Mucosa of stomach (tissue), 1 donor: ENCODE data around the gene BCL2L14.

Source experiments
- H3K27me3 ChIP-seq: one replicate; pipeline ENCODE4 v1.7.0; 2013; ENCODE audit warnings: mild to moderate bottlenecking, low read length; ENCODE audit not compliant: control insufficient read depth, insufficient read depth
- H3K36me3 ChIP-seq: one replicate; pipeline ENCODE4 v1.7.0; 2013; ENCODE audit warnings: low read length; ENCODE audit not compliant: control insufficient read depth, insufficient read depth
- H3K4me1 ChIP-seq: one replicate; pipeline ENCODE4 v1.7.0; 2013; ENCODE audit warnings: mild to moderate bottlenecking, low read length; ENCODE audit not compliant: control insufficient read depth, insufficient read depth
- H3K4me3 ChIP-seq: one replicate; pipeline ENCODE4 v1.7.0; 2013; ENCODE audit warnings: low read length
- H3K9ac ChIP-seq: one replicate; pipeline ENCODE4 v1.7.0; 2013; ENCODE audit warnings: mild to moderate bottlenecking, low read length, moderate library complexity
- H3K9me3 ChIP-seq: one replicate; pipeline ENCODE4 v1.7.0; 2013; ENCODE audit warnings: mild to moderate bottlenecking, low read length, moderate library complexity; ENCODE audit not compliant: control insufficient read depth
- donor health status: Pancreatic carcinoma.

BCL2L14 gene

GRCh38 chr12:12034344-12034743 lies 36.4 kb upstream of the BCL2L14 start:
- Histone ChIP-seq H3K36me3 (no peaks in the 10 kb centered on the region), H3K27me3 (no peaks in the 10 kb centered on the region), H3K4me1 (peaks cover 25% of the 10 kb centered on the region), H3K9ac (no peak overlapping the region), H3K4me3 (no peak overlapping the region), H3K9me3 (no peaks in the 10 kb centered on the region)

- peaks cover 29% of the 10 kb centered on the region for H3K4me1 ChIP-seq
- no peak overlapping the region for H3K9ac ChIP-seq
- H3K4me3 ChIP-seq = no peak overlapping the region
- H3K36me3 ChIP-seq = no peaks in the 10 kb centered on the region
- H3K27me3 ChIP-seq = no peaks in the 10 kb centered on the region
- no peaks in the 10 kb centered on the region for H3K9me3 ChIP-seq
Measured at GRCh38 chr12:12035229-12035628, 35.5 kb upstream of the BCL2L14 start.

- no peaks in the 10 kb centered on the region for H3K36me3 ChIP-seq
- peaks cover 29% of the 10 kb centered on the region for H3K4me1 ChIP-seq
- no peaks in the 10 kb centered on the region for H3K27me3 ChIP-seq
- no peak overlapping the region for H3K9ac ChIP-seq
- no peaks in the 10 kb centered on the region for H3K9me3 ChIP-seq
- H3K4me3 ChIP-seq = no peak overlapping the region
Measured at GRCh38 chr12:12036901-12037300, 33.8 kb upstream of the BCL2L14 start.

GRCh38 chr12:12039897-12040296 lies 30.8 kb upstream of the BCL2L14 start:
- no peaks in the 10 kb centered on the region for H3K36me3 ChIP-seq
- no peaks in the 10 kb centered on the region for H3K27me3 ChIP-seq
- H3K4me1 ChIP-seq = peaks cover 14% of the 10 kb centered on the region
- no peaks in the 10 kb centered on the region for H3K9me3 ChIP-seq
- no peak overlapping the region for H3K4me3 ChIP-seq
- H3K9ac ChIP-seq = no peak overlapping the region

GRCh38 chr12:12046401-12046800 lies 24.3 kb upstream of the BCL2L14 start:
- H3K9me3 ChIP-seq = no peaks in the 10 kb centered on the region
- H3K27me3 ChIP-seq = peaks cover 6% of the 10 kb centered on the region
- no peaks in the 10 kb centered on the region for H3K36me3 ChIP-seq
- no peak overlapping the region for H3K9ac ChIP-seq
- no peaks in the 10 kb centered on the region for H3K4me1 ChIP-seq
- H3K4me3 ChIP-seq = no peak overlapping the region

- Histone ChIP-seq H3K9ac (no peak overlapping the region), H3K9me3 (no peaks in the 10 kb centered on the region), H3K36me3 (no peaks in the 10 kb centered on the region), H3K27me3 (peaks cover 6% of the 10 kb centered on the region), H3K4me3 (no peak overlapping the region), H3K4me1 (no peaks in the 10 kb centered on the region)
Measured at GRCh38 chr12:12047682-12048081, 23.1 kb upstream of the BCL2L14 start.

GRCh38 chr12:12048266-12048665 lies 22.5 kb upstream of the BCL2L14 start:
- no peaks in the 10 kb centered on the region for H3K36me3 ChIP-seq
- no peaks in the 10 kb centered on the region for H3K9me3 ChIP-seq
- H3K4me1 ChIP-seq = no peaks in the 10 kb centered on the region
- H3K9ac ChIP-seq = no peak overlapping the region
- no peak overlapping the region for H3K4me3 ChIP-seq
- H3K27me3 ChIP-seq = peaks cover 6% of the 10 kb centered on the region

- Histone ChIP-seq H3K36me3 (no peaks in the 10 kb centered on the region), H3K4me3 (no peak overlapping the region), H3K9me3 (no peaks in the 10 kb centered on the region), H3K4me1 (no peaks in the 10 kb centered on the region), H3K27me3 (peaks cover 6% of the 10 kb centered on the region), H3K9ac (no peak overlapping the region)
Measured at GRCh38 chr12:12048714-12049113, 22.0 kb upstream of the BCL2L14 start.

- H3K36me3 ChIP-seq = no peaks in the 10 kb centered on the region
- no peak overlapping the region for H3K9ac ChIP-seq
- peaks cover 6% of the 10 kb centered on the region for H3K27me3 ChIP-seq
- no peaks in the 10 kb centered on the region for H3K4me1 ChIP-seq
- no peaks in the 10 kb centered on the region for H3K9me3 ChIP-seq
- no peak overlapping the region for H3K4me3 ChIP-seq
Measured at GRCh38 chr12:12051668-12052067, 19.1 kb upstream of the BCL2L14 start.

GRCh38 chr12:12054993-12055392 lies 15.7 kb upstream of the BCL2L14 start:
- Histone ChIP-seq H3K9me3 (no peaks in the 10 kb centered on the region), H3K9ac (no peak overlapping the region), H3K4me1 (no peaks in the 10 kb centered on the region), H3K4me3 (no peak overlapping the region), H3K27me3 (no peaks in the 10 kb centered on the region), H3K36me3 (no peaks in the 10 kb centered on the region)

- H3K36me3 ChIP-seq = no peaks in the 10 kb centered on the region
- H3K4me3 ChIP-seq = no peak overlapping the region
- no peaks in the 10 kb centered on the region for H3K9me3 ChIP-seq
- no peaks in the 10 kb centered on the region for H3K27me3 ChIP-seq
- no peaks in the 10 kb centered on the region for H3K4me1 ChIP-seq
- H3K9ac ChIP-seq = no peak overlapping the region
Measured at GRCh38 chr12:12056951-12057350, 13.8 kb upstream of the BCL2L14 start.

- no peaks in the 10 kb centered on the region for H3K9me3 ChIP-seq
- H3K4me3 ChIP-seq = no peak overlapping the region
Measured at GRCh38 chr12:12064596-12064995, 6.1 kb upstream of the BCL2L14 start.

GRCh38 chr12:12068751-12069150 lies 2.0 kb upstream of the BCL2L14 start:
- Histone ChIP-seq H3K9ac (no peak overlapping the region), H3K27me3 (no peaks in the 10 kb centered on the region), H3K9me3 (no peaks in the 10 kb centered on the region), H3K4me1 (peaks cover 18% of the 10 kb centered on the region), H3K4me3 (no peak overlapping the region), H3K36me3 (no peaks in the 10 kb centered on the region)

More at GRCh38 chr12:12064596-12064995, 6.1 kb upstream of the BCL2L14 start:
- Histone ChIP-seq H3K27me3 (no peaks in the 10 kb centered on the region), H3K4me1 (peaks cover 7% of the 10 kb centered on the region), H3K9ac (no peak overlapping the region), H3K36me3 (no peaks in the 10 kb centered on the region)
